Neural cell (in vitro differentiated cells): ENCODE data around the gene FAM32A. TPM values are rescaled to one million over a fixed set of nuclear protein-coding genes. Genes with fewer than 3 reads are reported as not detected.

Experiments
- H2AFZ ChIP-seq: fragments of 200-600, 300-800 bp; sonication (generic), shearing (Covaris generic); 2 replicates; pipeline ENCODE4 v1.6.0; 2014; ENCODE audit warnings: low read depth, mild to moderate bottlenecking, antibody characterized with exemption, low read length, moderate library complexity
- H3F3A ChIP-seq: fragments of 200-600 bp; shearing (Covaris generic); 2 replicates; pipeline ENCODE4 v1.6.1; 2016; ENCODE audit warnings: mild to moderate bottlenecking, moderate library complexity, mixed read lengths, antibody characterized with exemption, low read length; ENCODE audit not compliant: insufficient read depth, poor library complexity, severe bottlenecking
- H3K27ac ChIP-seq: fragments of 200-600, 300-800 bp; sonication (generic), shearing (Covaris generic); 2 replicates; pipeline ENCODE4 v1.5.1; 2014; ENCODE audit warnings: mild to moderate bottlenecking, low read length, moderate library complexity
- H3K27me3 ChIP-seq: fragments of 300-800, 200-600 bp; sonication (generic), shearing (Covaris generic); 2 replicates; pipeline ENCODE4 v1.6.0; 2014; ENCODE audit warnings: mild to moderate bottlenecking, low read depth, low read length, moderate library complexity; ENCODE audit not compliant: insufficient read depth
- H3K36me3 ChIP-seq: fragments of 300-800, 200-600 bp; sonication (generic), shearing (Covaris generic); 2 replicates; pipeline ENCODE4 v1.5.1; 2014; ENCODE audit warnings: mild to moderate bottlenecking, antibody characterized with exemption, low read length, moderate library complexity; ENCODE audit not compliant: insufficient read depth
- H3K4me2 ChIP-seq: fragments of 300-800, 200-600 bp; sonication (generic), shearing (Covaris generic); 2 replicates; pipeline ENCODE4 v1.6.0; 2014; ENCODE audit warnings: mild to moderate bottlenecking, low read length
- H3K4me3 ChIP-seq: fragments of 300-800, 200-600 bp; sonication (generic), shearing (Covaris generic); 2 replicates; pipeline ENCODE4 v1.5.1; 2014; ENCODE audit warnings: mild to moderate bottlenecking, low read length, moderate library complexity
- H3K79me2 ChIP-seq: fragments of 200-600 bp; shearing (Covaris generic); replicated peaks from 2 replicates; pipeline ENCODE4 v1.6.0; 2014; ENCODE audit warnings: mild to moderate bottlenecking, low read length, moderate library complexity; ENCODE audit not compliant: insufficient read depth
- H3K9ac ChIP-seq: fragments of 300-800, 200-600 bp; sonication (generic), shearing (Covaris generic); 2 replicates; pipeline ENCODE4 v1.6.1; 2016; ENCODE audit warnings: mild to moderate bottlenecking, low read length, mixed read lengths
- H3K9me2 ChIP-seq: fragments of 200-600 bp; shearing (Covaris generic); 2 replicates; pipeline ENCODE4 v1.6.1; 2016; ENCODE audit warnings: mild to moderate bottlenecking, low read length, mixed read lengths; ENCODE audit not compliant: insufficient read depth
- H3K9me3 ChIP-seq: fragments of 200-600, 300-800 bp; sonication (generic), shearing (Covaris generic); 2 replicates; pipeline ENCODE4 v1.6.1; 2016; ENCODE audit warnings: mild to moderate bottlenecking, mixed run types, low read length, moderate library complexity, mixed read lengths
- H4K20me1 ChIP-seq: fragments of 200-600 bp; shearing (Covaris generic); 2 replicates; pipeline ENCODE4 v1.6.1; 2016; ENCODE audit warnings: mild to moderate bottlenecking, mixed run types; ENCODE audit not compliant: insufficient read depth
- EP300 ChIP-seq: fragments of 450-650 bp; conservative IDR thresholded peaks from 2 replicates; pipeline ENCODE4 v1.6.1; 2014; ENCODE audit warnings: antibody characterized with exemption, mild to moderate bottlenecking, moderate library complexity; ENCODE audit not compliant: poor library complexity, severe bottlenecking
- EZH2 ChIP-seq: fragments of 200-600, 300-800 bp; shearing (Covaris generic), sonication (generic); IDR thresholded peaks from 2 replicates; pipeline ENCODE4 v1.6.1; 2014; ENCODE audit warnings: antibody characterized with exemption, low read length, borderline replicate concordance, mild to moderate bottlenecking; ENCODE audit not compliant: insufficient read depth, poor library complexity, severe bottlenecking
- MXI1 ChIP-seq: fragments of 450-650 bp; conservative IDR thresholded peaks from 2 replicates; pipeline ENCODE4 v1.6.1; 2014; ENCODE audit warnings: antibody characterized with exemption, mild to moderate bottlenecking; ENCODE audit not compliant: poor library complexity, severe bottlenecking
- POLR2AphosphoS5 ChIP-seq: IDR thresholded peaks from 2 replicates; pipeline ENCODE4 v1.6.1; 2012
- RAD21 ChIP-seq: fragments of 450-650 bp; conservative IDR thresholded peaks from 2 replicates; pipeline ENCODE4 v1.6.1; 2014; ENCODE audit warnings: antibody characterized with exemption, mild to moderate bottlenecking, moderate library complexity
- SMC3 ChIP-seq: fragments of 450-650 bp; conservative IDR thresholded peaks from 2 replicates; pipeline ENCODE4 v1.6.1; 2014; ENCODE audit warnings: antibody characterized with exemption, mild to moderate bottlenecking, moderate library complexity; ENCODE audit not compliant: poor library complexity
- TAF1 ChIP-seq: IDR thresholded peaks from 2 replicates; pipeline ENCODE4 v1.6.1; 2012; ENCODE audit warnings: low read depth
- polyA plus RNA-seq: library from polyadenylated mRNA; depleted of rRNA; stranded (reverse); fragments of >200 nt; gene quantifications from 2 replicates; pipeline ENCODE4 v1.2.3, GENCODE V29; 2014
- TF ChIP-seq, protein P1 (sequence below): fragments of 450-650 bp; IDR thresholded peaks from 2 replicates; pipeline ENCODE4 v1.5.1; 2014; ENCODE audit warnings: antibody characterized with exemption, mild to moderate bottlenecking, moderate library complexity; ENCODE audit not compliant: poor library complexity, severe bottlenecking
- TF ChIP-seq, protein P2 (sequence below): IDR thresholded peaks from 2 replicates; pipeline ENCODE4 v1.6.1; 2012; ENCODE audit warnings: borderline replicate concordance

The FAM32A gene
- polyA plus RNA-seq, 1 donor from 2014 or later = 545 TPM

GRCh38 chr19:16206637-16207036 is 21.4 kb downstream of the FAM32A start:
- Histone ChIP-seq H3K4me2 (no peak overlapping the region), H3K4me3 (no peak overlapping the region), H3K36me3 (no peaks in the 10 kb centered on the region), H3K27ac (no peak overlapping the region), H3K9me3 (no peaks in the 10 kb centered on the region), H3K9ac (no peak overlapping the region), H2AFZ (no peak overlapping the region), H4K20me1 (no peaks in the 10 kb centered on the region), H3F3A (no peaks in the 10 kb centered on the region), H3K9me2 (no peaks in the 10 kb centered on the region), H3K79me2 (peaks cover 5% of the 10 kb centered on the region), H3K27me3 (no peaks in the 10 kb centered on the region)
- TF ChIP-seq MXI1 = no peak
- no peak for TF ChIP-seq POLR2AphosphoS5
- TF ChIP-seq, protein P1, sequence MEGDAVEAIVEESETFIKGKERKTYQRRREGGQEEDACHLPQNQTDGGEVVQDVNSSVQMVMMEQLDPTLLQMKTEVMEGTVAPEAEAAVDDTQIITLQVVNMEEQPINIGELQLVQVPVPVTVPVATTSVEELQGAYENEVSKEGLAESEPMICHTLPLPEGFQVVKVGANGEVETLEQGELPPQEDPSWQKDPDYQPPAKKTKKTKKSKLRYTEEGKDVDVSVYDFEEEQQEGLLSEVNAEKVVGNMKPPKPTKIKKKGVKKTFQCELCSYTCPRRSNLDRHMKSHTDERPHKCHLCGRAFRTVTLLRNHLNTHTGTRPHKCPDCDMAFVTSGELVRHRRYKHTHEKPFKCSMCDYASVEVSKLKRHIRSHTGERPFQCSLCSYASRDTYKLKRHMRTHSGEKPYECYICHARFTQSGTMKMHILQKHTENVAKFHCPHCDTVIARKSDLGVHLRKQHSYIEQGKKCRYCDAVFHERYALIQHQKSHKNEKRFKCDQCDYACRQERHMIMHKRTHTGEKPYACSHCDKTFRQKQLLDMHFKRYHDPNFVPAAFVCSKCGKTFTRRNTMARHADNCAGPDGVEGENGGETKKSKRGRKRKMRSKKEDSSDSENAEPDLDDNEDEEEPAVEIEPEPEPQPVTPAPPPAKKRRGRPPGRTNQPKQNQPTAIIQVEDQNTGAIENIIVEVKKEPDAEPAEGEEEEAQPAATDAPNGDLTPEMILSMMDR = no peak
- TF ChIP-seq, protein P2, sequence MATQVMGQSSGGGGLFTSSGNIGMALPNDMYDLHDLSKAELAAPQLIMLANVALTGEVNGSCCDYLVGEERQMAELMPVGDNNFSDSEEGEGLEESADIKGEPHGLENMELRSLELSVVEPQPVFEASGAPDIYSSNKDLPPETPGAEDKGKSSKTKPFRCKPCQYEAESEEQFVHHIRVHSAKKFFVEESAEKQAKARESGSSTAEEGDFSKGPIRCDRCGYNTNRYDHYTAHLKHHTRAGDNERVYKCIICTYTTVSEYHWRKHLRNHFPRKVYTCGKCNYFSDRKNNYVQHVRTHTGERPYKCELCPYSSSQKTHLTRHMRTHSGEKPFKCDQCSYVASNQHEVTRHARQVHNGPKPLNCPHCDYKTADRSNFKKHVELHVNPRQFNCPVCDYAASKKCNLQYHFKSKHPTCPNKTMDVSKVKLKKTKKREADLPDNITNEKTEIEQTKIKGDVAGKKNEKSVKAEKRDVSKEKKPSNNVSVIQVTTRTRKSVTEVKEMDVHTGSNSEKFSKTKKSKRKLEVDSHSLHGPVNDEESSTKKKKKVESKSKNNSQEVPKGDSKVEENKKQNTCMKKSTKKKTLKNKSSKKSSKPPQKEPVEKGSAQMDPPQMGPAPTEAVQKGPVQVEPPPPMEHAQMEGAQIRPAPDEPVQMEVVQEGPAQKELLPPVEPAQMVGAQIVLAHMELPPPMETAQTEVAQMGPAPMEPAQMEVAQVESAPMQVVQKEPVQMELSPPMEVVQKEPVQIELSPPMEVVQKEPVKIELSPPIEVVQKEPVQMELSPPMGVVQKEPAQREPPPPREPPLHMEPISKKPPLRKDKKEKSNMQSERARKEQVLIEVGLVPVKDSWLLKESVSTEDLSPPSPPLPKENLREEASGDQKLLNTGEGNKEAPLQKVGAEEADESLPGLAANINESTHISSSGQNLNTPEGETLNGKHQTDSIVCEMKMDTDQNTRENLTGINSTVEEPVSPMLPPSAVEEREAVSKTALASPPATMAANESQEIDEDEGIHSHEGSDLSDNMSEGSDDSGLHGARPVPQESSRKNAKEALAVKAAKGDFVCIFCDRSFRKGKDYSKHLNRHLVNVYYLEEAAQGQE = no peak
- no peak for TF ChIP-seq EP300
- TF ChIP-seq RAD21 = no peak
- TF ChIP-seq EZH2 = no peak
- no peak for TF ChIP-seq TAF1
- no peak for TF ChIP-seq SMC3

DNA sequence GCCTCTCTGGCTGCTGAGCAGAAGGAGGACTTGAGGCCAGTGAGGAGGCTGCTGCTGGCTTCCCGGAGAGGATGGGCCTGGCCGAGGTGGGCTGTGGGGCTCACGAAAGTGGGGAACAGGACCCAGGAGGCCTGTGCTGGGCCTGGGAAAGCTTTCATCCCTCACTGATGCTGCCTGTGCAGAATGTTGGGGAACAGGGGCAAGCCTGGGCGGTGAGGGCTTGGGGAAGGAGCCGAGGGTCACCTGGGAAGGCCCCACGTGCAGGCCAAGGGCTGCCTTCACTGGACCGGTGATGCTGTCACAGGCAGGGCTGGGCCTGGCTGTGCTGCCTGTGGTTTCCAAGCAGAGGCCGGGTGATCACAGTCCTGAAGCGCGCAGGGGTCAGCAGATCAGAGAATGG is 21.9 kb downstream of the FAM32A start:
- no peak overlapping the region for H3K4me3 ChIP-seq
- H3K27ac ChIP-seq = no peak overlapping the region
- no peaks in the 10 kb centered on the region for H3K9me2 ChIP-seq
- no peak overlapping the region for H3K9ac ChIP-seq
- H3K9me3 ChIP-seq = no peaks in the 10 kb centered on the region
- no peaks in the 10 kb centered on the region for H3K36me3 ChIP-seq
- TF ChIP-seq TAF1 (no peak), POLR2AphosphoS5 (no peak), EZH2 (no peak), RAD21 (no peak), SMC3 (no peak), MXI1 (no peak), EP300 (no peak)
- TF ChIP-seq, protein P1 = no peak
- TF ChIP-seq, protein P2 = no peak
- H3K79me2 ChIP-seq = peaks cover 5% of the 10 kb centered on the region
- no peaks in the 10 kb centered on the region for H3F3A ChIP-seq
- no peaks in the 10 kb centered on the region for H4K20me1 ChIP-seq
- no peaks in the 10 kb centered on the region for H3K27me3 ChIP-seq
- no peak overlapping the region for H2AFZ ChIP-seq
- no peak overlapping the region for H3K4me2 ChIP-seq
